ENCODE results near the gene DOC2B.
"Not testable (repeated sequence)": the region's sequence is repeated elsewhere in the genome, so short reads cannot be mapped to it uniquely, and the experiment has no call there.

The DOC2B gene

DNA sequence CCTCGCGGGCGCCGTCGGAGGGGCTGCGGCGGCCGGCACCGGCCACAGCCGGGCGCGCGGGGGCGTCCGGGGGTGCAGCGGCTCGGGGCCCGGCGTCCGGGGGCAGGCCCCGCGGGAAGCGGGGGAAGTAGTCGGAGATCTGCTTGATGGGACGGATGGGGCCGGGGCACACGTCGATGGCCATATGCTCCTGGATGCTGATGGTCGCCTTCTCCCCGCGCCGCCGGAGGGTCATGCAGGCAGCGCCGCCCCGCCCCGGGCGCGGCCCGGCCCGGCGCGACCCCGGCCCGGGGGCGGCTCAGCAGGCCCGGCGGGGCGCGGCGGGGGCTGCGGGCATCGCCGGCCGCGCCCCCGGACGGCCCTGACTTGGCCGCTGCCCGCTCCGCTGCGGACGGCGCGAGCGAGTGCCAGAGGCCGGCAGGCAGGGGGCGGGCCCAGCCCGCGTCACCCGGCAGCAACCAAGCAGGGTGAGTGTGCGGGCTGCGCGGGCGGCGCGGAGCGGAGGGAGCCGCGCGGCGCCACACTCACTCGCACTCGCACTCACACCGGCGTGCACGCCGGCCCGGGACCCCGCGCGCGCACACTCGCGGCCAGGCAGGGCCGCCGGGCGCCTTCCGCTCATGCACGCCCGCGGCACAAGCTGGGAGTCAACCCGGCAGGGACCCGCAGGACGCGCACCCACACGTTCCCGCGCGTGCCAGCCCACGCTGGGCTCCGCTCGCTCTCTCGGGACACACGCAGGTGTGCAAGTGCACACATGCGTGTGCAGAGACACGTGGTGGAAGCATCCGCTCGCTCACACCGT lies at the start of gene DOC2B:
Gene DOC2B (minus strand): TSS at position 406 of the 805 bp plus-strand sequence. CDS start 171 bp downstream, at position 235.
- no peak for DNase-seq (ENCODE audit: low read depth)

DNA sequence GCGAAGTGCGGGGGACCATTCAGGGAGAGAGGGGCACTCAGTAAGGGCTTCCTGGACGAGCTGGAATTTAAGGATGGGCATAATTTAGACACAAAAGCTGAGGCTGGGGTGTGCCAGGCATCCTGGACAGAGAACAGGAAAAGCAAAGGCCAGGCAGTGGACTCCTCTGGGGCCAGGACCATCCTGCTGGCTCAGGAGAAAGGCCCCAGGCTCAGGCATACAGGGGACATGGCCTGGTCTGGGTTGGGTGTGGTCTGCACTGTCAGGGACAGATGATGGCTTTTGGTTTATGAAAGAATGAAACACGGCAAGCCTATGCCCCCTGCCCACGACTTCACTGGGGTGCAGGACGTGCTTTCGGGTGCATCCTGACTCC lies 48.9 kb upstream of the DOC2B start:
- DNase-seq (ENCODE audit: low read depth) = no peak

DNA sequence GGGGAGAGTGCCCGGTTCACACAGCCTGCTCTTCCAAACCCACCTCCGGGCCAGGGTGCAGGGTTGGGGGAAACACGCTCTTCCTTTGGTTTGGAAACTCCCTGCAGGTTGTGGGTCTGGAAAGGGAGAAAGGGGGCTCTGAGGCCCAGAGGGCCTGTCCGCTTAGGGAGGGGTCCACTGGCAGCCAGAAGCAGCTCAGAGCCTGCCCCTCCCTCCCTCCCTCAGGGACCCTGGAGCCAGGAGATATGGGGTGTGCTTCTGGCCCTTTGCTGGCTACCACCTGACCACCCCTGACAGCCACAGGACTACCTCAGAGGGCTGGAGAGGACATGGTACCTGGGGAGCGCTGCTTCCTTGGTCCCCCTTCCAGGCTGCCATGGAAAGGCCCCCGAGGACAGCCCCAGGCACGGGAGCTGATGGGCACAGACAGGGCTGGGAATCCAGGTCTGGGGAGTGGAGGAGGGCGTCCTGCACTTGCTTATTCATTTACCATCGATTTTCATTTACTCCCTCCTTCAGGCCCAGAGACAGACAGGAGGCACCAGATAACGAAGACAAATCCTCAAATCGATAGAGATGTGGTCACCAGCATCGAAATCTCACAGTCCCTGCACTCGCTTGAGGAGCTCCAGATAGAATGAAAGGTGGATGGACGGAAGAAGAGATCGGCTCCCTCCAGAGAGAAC lies 48.4 kb upstream of the DOC2B start:
- DNase-seq (ENCODE audit: low read depth) = no peak

DNA sequence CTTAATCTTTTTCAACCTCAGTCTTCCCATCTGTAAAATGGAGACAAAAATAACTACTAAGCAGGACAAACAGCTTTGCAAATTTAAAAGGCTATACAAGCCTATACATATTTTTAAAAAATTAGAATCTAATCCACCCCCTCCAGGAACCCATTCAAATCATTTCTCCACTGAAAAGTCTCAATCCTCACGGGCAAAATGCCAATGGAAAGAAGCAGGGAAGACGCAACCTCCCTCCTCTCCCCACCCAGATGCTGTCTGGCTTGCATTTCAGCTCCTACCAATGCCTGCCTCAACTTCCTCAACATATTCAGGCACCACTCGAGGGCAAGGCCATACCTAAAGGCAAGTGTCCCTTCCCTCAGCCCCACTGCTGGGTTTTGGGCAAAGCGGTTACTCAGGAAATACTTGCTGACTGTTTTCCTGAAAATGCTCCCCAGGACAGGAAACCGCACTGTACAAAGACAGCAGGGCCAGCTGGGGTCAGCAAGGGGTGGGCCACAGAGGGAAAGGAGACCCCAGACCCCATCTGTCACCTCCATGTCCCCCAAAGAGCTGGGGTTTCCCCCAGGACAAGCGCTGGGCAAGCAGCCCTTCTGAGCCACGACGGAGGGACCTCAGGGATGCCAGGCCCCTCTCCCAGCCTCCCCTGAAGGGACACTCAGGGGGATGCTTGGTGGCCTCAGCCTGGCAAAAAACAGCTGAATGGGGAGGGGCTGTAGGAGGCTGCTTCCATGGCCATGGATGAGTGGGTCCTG lies 47.7 kb upstream of the DOC2B start:
- no peak for DNase-seq (ENCODE audit: low read depth)

DNA sequence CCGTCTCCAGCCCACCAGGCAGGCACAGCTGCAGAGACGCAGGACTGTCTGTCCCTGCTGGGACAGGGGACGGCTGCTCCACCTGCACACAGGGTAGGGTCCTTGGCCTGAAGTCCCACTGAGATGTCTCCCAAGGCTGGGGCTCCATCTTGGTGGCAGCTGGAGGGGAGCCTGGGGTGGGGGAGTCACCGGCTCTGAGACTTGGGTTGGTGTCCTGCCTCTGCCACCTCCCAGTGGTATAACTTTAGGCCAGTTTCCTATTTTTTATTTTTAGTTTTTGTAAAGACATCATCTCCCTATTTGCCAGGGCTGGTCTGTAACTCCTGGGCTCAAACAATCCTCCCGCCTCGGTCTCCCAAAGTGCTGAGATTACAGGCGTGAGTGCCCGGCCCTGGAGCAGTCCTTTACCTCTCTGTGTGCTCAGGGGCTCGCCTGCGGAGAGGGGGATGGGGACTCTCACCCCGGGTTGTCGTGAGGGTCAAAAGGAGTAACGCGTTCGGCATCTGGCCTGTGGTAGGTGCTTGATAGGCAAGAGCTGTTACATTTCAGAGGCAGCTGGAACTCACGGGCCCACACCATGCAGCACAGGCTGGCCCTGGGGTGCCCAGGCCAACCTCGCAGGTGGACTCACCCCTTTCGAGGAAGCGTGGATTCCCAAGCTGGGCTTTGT lies 46.6 kb upstream of the DOC2B start:
- DNase-seq (ENCODE audit: low read depth) = no peak

DNA sequence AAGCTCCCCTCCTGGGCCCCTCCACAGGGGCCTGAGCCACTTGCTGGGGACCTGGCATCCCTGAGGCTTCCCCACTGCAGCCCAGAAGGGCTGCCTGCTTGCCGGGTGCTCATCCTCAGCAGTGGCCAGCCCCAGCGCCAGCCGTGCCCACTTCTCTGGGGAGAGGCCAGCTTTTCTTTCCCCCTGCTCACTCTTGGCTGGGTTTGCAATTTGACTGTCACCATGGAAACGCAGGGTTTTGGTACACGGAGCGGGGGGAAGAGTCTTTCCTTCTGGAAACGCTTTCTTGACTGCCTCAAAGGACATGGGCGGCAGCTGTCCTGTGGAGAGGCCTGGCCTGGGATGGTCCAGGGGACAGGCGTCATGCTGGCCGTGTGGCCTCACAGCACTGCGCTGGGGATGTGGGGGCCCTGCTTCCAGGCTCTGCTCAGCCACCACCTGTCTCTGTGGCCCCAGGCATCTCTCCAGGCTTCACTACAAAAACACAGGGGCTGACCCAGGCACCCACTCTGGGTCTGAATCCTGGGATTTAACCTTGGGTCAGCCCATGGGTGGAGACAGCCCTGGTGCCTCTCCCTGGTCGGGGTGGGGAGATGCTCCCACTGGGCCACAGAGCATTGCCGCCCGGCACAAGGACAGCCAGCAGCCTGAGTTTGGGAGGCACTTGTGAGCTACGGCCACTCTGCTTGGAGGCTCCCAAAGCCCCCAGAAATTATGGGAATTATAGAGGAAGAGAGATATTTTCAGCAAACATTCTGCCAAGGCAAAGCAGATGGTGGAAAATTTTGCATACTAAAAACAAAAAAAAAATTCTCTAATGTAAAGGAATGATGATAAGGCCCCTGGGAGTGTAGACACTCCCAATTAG lies 45.9 kb upstream of the DOC2B start:
- no peak for DNase-seq (ENCODE audit: low read depth)

DNA sequence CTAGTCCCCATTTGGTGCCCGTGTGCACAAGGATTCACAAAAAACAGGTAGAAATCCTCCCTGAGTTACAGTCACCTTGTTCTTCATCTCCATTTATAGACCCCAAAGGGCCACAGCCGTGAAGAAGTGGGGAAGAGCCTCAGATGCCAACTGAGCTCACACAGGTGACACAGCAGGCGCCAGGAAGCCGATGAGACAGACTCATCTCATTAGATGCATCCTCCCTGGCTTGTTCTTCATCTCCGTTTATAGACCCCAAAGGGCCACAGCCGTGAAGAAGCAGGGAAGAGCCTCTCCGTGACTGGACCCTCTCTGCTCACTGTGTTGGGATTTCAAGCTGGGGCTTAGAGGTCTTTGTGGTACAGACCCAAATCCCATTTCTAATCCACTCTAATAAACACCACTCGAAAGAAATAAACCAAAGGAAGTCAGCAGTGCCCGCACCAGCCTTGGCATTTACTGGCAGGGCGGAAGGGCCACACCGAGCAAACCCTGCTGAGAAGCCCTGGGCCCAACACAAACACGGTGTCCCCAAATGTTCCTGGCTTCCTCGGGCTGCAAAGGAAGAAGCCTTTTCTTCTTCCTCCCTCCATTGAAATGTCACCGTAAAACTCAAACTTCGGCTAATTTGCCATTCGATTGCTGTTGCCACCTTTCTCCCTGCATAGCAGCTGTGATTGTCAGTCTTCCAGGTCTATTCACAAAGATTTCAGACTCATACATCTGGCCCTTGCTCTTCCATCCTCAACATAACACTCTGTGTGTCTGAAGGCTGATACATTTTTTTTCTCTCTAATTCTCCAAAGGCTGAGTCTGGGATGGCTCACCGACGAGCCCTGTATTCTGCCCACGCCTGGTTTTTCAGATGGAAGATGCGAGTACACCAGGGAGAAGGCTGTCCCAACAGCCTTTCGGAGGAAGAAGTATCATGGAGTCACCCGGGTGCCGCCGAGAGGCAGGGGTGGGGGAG lies 44.9 kb upstream of the DOC2B start:
- no peak for DNase-seq (ENCODE audit: low read depth)

DNA sequence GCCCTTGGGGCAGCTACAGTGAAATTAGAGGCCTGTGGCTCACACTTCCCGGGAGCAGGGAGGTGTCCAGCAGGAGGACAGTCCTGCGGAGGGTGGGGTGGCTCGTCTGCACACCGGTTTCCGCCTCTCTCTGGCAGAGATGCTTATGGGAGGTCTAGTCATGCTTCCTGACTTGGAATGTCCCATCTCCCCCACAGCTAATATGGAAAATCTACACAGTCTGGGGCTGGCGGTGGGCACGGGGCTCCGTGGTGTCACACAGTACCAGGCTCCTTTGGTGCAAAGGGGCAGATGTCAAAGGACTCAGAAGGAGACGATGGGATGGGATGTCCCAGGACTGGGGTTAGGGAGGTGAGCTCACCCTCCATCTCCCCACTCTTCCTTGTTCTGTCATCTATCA lies 44.1 kb upstream of the DOC2B start:
- DNase-seq (ENCODE audit: low read depth) = no peak

DNA sequence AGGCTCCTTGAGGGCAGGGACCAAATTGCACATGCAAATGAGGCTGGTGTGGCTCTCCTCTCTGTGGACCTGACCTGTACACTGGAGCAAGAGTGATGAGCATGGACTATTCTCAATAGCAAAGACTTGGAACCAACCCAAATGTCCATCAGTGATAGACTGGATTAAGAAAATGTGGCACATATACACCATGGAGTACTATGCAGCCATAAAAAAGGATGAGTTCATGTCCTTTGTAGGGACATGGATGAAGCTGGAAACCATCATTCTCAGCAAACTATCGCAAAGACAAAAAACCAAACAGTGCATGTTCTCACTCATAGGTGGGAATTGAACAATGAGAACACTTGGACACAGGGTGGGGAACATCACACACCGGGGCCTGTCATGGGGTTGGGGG lies 43.1 kb upstream of the DOC2B start:
- DNase-seq (ENCODE audit: low read depth) = not testable (repeated sequence)

DNA sequence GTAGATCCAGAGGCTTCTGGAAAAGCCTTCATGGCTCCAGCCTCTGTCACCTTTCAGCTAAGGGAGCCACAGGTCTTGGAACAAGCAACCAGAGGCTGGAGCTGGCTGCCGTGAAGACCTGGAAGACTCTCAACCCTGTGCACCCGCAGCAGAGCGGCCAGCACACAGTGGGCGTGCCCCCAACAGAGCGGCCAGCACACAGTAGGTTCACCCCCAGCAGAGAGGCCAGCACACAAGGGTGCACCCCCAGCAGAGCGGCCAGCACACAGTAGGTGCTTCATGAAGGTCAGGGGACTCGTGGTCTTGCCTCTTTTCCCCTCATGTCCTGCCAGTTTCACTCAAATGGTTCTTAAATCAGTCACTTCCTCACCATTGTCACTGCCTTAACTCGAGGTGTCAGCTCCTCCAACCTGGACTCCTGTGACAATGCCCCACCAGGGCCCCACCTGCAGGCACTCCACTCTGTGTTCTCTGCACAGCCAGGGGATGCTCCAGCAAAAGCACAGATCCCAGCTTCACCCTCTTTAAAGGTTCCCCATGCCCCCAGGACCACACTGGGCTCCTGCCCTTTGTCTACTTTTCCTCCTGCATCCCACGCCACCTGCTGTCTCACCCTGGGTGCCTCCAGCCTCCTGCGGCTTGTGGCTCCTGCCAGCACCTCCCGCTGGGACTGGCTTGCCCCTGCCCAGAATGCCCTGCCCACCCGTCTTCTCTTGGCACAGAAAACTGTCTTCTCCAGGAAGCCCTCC lies 42.4 kb upstream of the DOC2B start:
- DNase-seq (ENCODE audit: low read depth) = no peak

DNA sequence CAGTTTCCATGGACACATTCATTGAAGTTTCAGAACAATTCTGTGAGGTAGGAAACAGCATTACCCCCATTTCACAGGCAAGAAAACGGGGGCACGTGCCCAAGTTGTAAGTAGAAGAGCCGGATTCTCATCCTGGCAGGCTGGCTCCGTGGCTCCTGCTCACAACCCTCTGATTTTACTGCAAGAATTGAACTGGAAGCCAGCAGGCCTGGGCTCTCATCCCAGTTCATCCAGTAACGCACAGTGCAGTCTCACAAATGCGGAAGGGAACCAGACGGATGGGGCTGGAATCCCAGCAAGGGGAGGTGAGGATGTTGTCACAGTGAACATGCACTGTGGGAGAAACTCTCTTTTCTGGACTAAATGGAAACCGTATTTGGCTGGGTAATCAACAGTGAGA lies 40.7 kb upstream of the DOC2B start:
- DNase-seq (ENCODE audit: low read depth) = no peak

DNA sequence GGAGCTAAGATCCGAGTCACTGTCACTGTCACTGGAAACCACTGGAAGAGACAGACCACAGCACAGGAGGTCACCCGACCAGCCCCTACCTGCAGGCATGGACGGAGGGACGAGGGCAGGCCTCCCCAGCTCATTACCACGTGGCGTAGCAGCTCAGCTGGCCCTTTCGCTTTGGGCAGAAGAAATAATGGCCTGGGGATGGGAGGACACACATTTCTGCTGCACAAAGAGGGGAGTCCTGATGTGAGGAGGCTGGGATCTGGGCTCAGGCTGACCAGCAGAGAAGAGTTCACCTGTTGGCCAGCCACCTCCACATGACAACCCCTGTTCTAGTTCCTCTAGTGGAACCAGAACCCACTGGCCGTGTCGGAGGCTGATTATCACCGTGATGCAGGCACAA lies 38.2 kb upstream of the DOC2B start:
- DNase-seq (ENCODE audit: low read depth) = no peak

DNA sequence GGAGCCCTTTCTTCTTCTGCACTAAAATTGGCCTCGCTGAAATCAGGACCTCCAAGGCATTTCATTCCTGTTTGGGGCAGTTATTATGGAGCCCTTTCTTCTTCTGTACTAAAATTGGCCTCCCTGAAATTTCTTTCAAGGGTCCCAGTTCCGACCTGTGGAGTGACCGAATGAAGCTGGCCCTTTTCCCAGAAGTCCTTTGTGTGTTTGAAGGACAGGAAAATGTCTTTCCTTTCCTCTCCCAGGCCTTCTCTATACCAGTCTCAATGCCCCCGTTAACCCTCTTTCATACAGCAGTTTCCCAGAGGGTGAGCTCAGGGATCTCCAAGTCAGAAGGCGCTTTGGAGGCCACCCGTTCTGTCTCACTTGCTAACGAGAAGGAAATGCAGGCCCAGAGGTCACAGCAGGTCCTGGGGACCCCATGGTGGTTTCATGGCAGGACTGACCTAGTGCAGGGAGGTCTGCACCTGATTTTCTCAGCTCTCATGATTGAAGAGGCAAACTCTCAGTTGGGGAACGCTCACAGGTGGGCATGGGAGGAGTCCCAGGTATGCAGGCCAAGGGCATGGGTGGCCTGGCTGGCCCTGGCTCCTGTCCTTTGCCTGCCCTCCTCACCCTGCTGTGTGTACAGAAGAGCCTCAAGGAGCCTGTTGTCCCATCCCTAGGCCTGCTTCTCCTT lies 37.1 kb upstream of the DOC2B start:
- no peak for DNase-seq (ENCODE audit: low read depth)

DNA sequence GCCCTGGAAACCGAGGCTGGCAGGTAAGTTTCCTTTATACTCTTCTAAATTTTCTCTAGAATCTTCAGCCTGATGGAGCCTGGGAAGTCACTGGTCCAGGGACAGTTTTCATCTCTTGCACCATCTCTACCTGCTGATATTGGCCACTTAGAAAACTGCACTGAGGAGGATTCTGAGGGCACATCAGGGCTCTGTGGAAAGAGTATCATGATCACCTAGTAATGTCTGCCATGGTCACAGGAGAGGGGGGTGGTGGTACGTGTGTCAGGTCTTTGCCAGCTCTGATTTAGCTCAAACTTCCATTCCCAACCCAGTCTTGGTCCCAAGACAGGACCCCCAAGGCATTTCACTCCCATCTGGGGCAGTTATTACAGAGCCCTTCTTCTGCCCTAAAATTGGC lies 35.2 kb upstream of the DOC2B start:
- no peak for DNase-seq (ENCODE audit: low read depth)

DNA sequence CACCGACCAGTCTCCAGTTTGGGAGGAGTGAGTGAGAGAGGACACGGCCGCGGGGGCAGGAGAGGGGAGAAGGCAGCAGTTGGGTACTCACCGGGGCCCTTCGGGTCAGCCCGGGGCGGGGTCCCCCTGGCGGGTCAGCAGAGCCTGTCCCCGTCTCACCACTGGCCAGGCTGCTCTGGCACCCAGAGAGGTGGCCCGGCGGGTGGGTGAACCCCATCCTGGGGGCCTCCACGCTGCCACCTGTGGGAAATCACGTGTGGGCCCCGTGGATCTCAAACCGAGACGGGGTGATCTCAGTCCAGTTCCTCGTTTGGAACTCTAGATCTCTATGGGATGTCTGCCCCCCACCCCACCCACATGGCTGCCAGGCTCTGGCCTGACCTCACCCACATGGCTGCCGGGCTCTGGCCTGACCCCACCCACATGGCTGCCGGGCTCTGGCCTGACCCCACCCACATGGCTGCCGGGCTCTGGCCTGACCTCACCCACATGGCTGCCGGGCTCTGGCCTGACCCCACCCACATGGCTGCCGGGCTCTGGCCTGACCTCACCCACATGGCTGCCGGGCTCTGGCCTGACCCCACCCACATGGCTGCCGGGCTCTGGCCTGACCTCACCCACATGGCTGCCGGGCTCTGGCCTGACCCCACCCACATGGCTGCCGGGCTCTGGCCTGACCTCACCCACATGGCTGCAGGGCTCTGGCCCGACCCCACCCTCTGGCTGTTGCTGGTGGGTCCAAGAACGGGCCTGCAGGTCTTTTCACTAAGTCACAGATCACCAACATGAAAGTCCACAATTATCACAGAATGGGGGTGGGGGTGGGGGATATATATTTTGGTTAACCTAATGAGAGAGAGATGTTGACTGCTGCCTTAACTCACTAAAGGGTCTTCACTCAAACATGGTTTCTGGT lies 34.4 kb upstream of the DOC2B start:
- DNase-seq (ENCODE audit: low read depth) = not testable (repeated sequence)

DNA sequence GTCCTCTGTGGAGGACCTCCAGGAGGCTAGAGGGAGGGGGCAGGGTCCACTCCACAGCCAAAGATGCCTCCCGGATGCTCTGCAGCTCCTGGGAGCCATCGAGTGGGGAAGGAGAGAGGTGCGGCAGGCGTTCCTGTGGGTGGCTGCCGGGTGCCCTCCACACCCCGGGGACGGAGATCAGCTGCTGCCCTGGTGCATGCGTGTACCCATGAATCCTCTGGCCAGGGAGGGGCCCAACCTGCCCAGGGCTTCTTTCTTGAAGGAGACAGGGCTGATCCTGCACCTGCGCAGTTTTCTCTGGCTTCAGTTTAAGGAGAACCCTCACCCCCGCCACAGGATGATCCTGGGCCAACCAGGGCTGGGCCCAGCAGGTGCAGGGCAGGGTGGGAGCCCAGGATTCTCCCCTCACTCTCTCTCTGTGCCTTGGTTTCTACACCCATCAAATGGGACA lies 33.5 kb upstream of the DOC2B start:
- no peak for DNase-seq (ENCODE audit: low read depth)

DNA sequence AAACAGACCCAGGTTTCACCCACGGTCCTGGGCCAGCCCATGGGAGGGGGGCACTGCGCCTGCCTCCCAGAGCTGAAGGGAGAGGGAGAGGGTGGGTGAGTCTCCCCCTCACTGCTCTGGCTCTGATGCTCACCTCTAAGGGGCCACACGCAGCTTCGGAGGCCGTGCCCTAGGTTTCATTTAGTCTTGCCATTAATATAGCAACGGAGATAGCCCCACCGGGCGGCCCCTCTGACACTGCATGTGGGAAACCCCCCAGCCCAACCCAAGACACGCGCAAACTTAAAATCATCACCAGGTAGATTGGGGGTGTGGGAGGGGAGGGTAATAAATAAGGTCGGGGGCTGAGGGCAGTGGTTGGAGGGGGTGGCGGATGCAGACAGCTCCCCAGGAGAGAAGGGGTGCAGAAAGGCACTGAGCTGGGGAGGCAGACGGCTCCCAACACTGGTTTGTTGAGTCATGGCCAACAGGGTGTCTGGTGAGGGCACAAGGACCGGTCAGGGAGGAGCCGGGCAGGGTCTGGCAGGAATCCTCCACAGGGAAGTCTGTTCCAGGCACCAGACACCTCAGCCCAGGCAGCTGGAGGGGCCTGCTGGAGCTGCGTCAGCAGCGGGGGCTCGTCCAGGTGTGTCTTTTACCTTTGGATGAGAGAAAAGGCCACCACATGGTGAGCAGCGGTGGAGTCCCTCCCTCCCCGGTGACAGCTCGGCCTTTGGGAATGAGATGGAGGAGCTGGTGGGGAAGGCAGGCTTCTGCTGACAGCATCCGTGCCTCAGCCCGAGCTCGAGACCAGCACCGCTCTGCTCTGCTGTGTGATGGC lies 32.0 kb upstream of the DOC2B start:
- DNase-seq (ENCODE audit: low read depth) = no peak
